Measurements from ENCODE around the gene ADAMTS13. TPM values are rescaled to one million over a fixed set of nuclear protein-coding genes. Genes with fewer than 3 reads are reported as not detected.

The ADAMTS13 gene
- total and polyA plus RNA-seq, 2 experiments from 2014 or later, result 10.1 to 16.9 TPM

DNA sequence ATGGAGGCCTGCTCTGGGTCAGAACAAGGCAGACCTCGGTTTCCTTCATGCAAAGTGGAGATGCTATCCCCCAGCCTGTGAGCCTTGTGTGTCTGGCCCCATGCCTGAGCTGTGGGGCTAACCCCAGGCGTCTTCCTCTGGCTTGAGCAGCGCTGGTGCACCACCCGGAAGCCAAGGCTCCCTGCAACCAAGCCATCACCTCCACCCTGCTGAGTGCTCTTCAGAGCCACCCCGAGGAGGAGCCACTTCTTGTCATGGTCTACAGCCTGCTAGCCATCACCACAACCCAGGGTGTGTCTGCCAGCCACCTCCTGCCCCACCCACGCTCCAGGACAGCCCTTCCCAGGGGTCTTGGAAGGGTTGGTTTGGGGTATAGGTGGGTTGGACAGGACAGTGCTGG, 20.6 kb upstream of the ADAMTS13 start:
- TF ChIP-seq CTCF (IDR thresholded peaks at IDR 0.05; ENCODE audit: low read depth, low read length), result no peak
- Histone ChIP-seq H3K9me3 (ENCODE audit: low read depth) (no peaks in the 10 kb centered on the region), H3K4me3 (no peak overlapping the region), H3K27me3 (no peaks in the 10 kb centered on the region), H3K4me1 (ENCODE audit: low read depth) (no peaks in the 10 kb centered on the region), H3K27ac (no peak overlapping the region), H3K36me3 (peaks cover 12% of the 10 kb centered on the region)
- DNase-seq (ENCODE audit: low read depth in 1 of 2, low spot score in 1 of 2), result no peak

- Histone ChIP-seq H3K36me3 (peaks cover 13% of the 10 kb centered on the region), H3K27me3 (no peaks in the 10 kb centered on the region), H3K4me1 (ENCODE audit: low read depth) (no peaks in the 10 kb centered on the region), H3K9me3 (ENCODE audit: low read depth) (no peaks in the 10 kb centered on the region), H3K27ac (no peak overlapping the region), H3K4me3 (no peak overlapping the region)
- no peak for DNase-seq (ENCODE audit: low read depth in 1 of 2, low spot score in 1 of 2)
- no peak for TF ChIP-seq CTCF (IDR thresholded peaks at IDR 0.05; ENCODE audit: low read depth, low read length)
These were observed 19.5 kb upstream of the ADAMTS13 start for GRCh38 chr9:133402689-133403088.

GRCh38 chr9:133403766-133404453, 18.3 kb upstream of the ADAMTS13 start:
- peak; percentile 58 for TF ChIP-seq CTCF (IDR thresholded peaks at IDR 0.05; ENCODE audit: low read depth, low read length)
- H3K4me3 ChIP-seq, result no peak overlapping the region
- DNase-seq (ENCODE audit: low read depth in 1 of 2, low spot score in 1 of 2), result peak in 1 of 2 donors; percentile 18

DNA sequence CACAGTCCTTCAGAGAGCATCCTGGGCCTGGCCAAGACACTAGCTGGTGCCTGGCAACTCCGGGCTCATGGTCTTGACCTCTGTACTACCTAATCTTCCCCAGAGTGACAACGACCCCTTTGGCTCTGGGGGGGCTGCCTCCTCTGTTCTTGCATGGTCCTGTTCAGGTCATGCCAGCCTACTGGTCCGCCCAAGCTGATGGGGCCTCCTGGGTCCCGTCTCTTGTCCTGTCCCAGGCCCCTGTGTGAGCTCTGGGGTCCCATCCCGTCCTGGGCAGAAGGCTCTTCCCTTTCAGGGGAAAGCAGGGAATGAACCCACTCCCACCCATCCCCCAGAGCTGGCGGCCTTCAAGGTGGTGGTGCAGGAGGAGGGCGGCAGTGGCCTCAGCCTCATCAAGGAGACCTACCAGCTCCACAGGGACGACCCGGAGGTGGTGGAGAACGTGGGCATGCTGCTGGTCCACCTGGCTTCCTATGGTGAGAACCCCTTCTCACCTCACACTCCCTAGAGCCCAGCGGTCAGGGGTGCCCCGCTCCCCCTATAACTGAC, 17.6 kb upstream of the ADAMTS13 start:
- no peak for TF ChIP-seq CTCF (IDR thresholded peaks at IDR 0.05; ENCODE audit: low read depth, low read length)
- Histone ChIP-seq H3K4me1 (ENCODE audit: low read depth) (no peaks in the 10 kb centered on the region), H3K4me3 (no peak overlapping the region), H3K36me3 (peaks cover 18% of the 10 kb centered on the region), H3K27ac (no peak overlapping the region), H3K9me3 (ENCODE audit: low read depth) (no peaks in the 10 kb centered on the region), H3K27me3 (no peaks in the 10 kb centered on the region)
- DNase-seq (ENCODE audit: low read depth in 1 of 2, low spot score in 1 of 2), result no peak

More at GRCh38 chr9:133403766-133404453, 18.3 kb upstream of the ADAMTS13 start:
- Histone ChIP-seq H3K27me3 (no peaks in the 10 kb centered on the region), H3K9me3 (ENCODE audit: low read depth) (no peaks in the 10 kb centered on the region), H3K36me3 (peaks cover 13% of the 10 kb centered on the region), H3K27ac (no peak overlapping the region), H3K4me1 (ENCODE audit: low read depth) (no peaks in the 10 kb centered on the region)

DNA sequence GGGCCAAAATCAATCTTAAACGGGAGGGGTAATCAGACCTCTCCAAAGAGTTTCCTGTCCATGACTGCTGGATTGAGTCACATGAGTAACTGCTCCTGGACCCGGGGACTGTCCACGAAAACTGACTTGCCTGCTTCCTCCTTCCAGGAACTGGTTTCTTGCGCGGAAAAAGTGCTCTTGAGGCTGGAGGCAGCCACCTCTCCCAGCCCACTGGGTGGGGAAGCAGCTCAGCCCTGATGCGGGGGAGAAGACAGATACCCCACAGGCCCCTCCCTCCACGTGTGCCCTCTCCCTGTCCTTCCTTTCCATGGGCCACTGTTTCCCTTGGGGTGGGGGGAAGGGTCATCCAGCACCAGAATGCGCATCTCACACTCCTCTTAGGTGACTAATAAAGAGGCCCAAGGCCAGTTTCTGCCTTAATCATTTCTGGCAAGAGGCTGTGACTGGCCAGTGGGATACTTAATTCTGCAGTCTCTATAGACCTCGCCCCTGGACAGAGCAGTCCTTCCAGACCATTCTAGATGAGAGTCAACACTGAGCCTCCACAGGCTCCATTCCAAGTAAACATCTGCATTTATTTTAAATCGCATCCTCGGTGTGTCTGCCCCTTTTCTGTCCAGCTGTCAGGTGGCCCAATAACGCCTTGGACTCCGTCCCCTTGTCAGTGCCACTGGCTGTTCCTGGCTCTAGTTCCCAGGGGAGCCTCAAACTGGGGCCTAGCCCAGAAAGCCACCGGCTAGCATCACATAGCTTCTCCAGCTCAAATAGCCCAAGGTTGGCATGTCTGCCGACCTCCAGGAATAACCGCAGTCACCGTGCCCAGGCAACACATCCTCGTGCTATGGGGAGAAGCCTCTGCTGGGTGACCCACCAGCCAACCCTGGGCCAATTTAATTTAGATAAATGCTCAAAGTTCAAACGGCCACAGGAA, 16.4 kb upstream of the ADAMTS13 start:
- TF ChIP-seq CTCF (IDR thresholded peaks at IDR 0.05; ENCODE audit: low read depth, low read length), result no peak
- Histone ChIP-seq H3K36me3 (peaks cover 21% of the 10 kb centered on the region), H3K9me3 (ENCODE audit: low read depth) (no peaks in the 10 kb centered on the region), H3K27ac (no peak overlapping the region), H3K27me3 (no peaks in the 10 kb centered on the region), H3K4me1 (ENCODE audit: low read depth) (no peaks in the 10 kb centered on the region), H3K4me3 (no peak overlapping the region)
- peak in 1 of 2 donors; percentile 67 for DNase-seq (ENCODE audit: low read depth in 1 of 2, low spot score in 1 of 2)

All from cardiac muscle cell (in vitro differentiated cells and primary cell).